BE2C (cell line): ENCODE measurements around the gene GOLGB1.

ENCODE experiments used
- DNase-seq: peaks from one replicate; pipeline ENCODE4 v3.0.0-alpha.2; 2020
- H3K27me3 ChIP-seq: fragments of 250-450 bp; sonication (Bioruptor Pico); 2 replicates; pipeline ENCODE4 v1.5.1; 2020; ENCODE audit warnings: mild to moderate bottlenecking
- H3K36me3 ChIP-seq: fragments of 250-450 bp; sonication (Bioruptor Pico); 2 replicates; pipeline ENCODE4 v1.5.1; 2020; ENCODE audit warnings: mild to moderate bottlenecking
- H3K4me1 ChIP-seq: fragments of 250-450 bp; sonication (Bioruptor Pico); 2 replicates; pipeline ENCODE4 v1.5.1; 2020
- H3K4me3 ChIP-seq: 2 replicates; pipeline ENCODE4 v1.5.1; 2011; ENCODE audit warnings: low read depth, low read length
- H3K9me3 ChIP-seq: fragments of 250-450 bp; sonication (Bioruptor Pico); 2 replicates; pipeline ENCODE4 v1.5.1; 2020
- CTCF ChIP-seq: IDR thresholded peaks from 2 replicates; pipeline ENCODE4 v1.5.1; 2012; ENCODE audit warnings: mild to moderate bottlenecking, low read depth, low read length

GOLGB1 gene

GRCh38 chr3:121720163-121720562, 29.4 kb downstream of the GOLGB1 start:
- no peak for TF ChIP-seq CTCF
- no peaks in the 10 kb centered on the region for H3K4me1 ChIP-seq
- no peak overlapping the region for H3K4me3 ChIP-seq
- DNase-seq: no peak
- no peaks in the 10 kb centered on the region for H3K9me3 ChIP-seq
- H3K36me3 ChIP-seq: peaks cover 8% of the 10 kb centered on the region
- no peaks in the 10 kb centered on the region for H3K27me3 ChIP-seq

- Histone ChIP-seq H3K36me3 (peaks cover 8% of the 10 kb centered on the region), H3K4me1 (no peaks in the 10 kb centered on the region), H3K27me3 (no peaks in the 10 kb centered on the region), H3K4me3 (no peak overlapping the region), H3K9me3 (no peaks in the 10 kb centered on the region)
- TF ChIP-seq CTCF: no peak
- no peak for DNase-seq
These were observed 30.1 kb downstream of the GOLGB1 start for GRCh38 chr3:121719423-121719822.

- H3K27me3 ChIP-seq: no peaks in the 10 kb centered on the region
- H3K4me1 ChIP-seq: no peaks in the 10 kb centered on the region
- peaks cover 5% of the 10 kb centered on the region for H3K36me3 ChIP-seq
- TF ChIP-seq CTCF: no peak
- H3K4me3 ChIP-seq: no peak overlapping the region
- H3K9me3 ChIP-seq: no peaks in the 10 kb centered on the region
- no peak for DNase-seq
These were observed 31.2 kb downstream of the GOLGB1 start for GRCh38 chr3:121718205-121718846.

- H3K36me3 ChIP-seq: no peaks in the 10 kb centered on the region
- no peak for TF ChIP-seq CTCF
These were observed 39.2 kb downstream of the GOLGB1 start for GRCh38 chr3:121710347-121710746.

GRCh38 chr3:121707531-121708273, 41.8 kb downstream of the GOLGB1 start:
- Histone ChIP-seq H3K9me3 (no peaks in the 10 kb centered on the region), H3K27me3 (no peaks in the 10 kb centered on the region), H3K4me3 (no peak overlapping the region), H3K4me1 (no peaks in the 10 kb centered on the region), H3K36me3 (no peaks in the 10 kb centered on the region)
- no peak for DNase-seq
- TF ChIP-seq CTCF: no peak

More at GRCh38 chr3:121710347-121710746, 39.2 kb downstream of the GOLGB1 start:
- Histone ChIP-seq H3K4me1 (no peaks in the 10 kb centered on the region), H3K27me3 (no peaks in the 10 kb centered on the region), H3K9me3 (no peaks in the 10 kb centered on the region), H3K4me3 (no peak overlapping the region)
- DNase-seq: no peak

GRCh38 chr3:121705541-121705940, 44.0 kb downstream of the GOLGB1 start:
- H3K36me3 ChIP-seq: no peaks in the 10 kb centered on the region
- no peaks in the 10 kb centered on the region for H3K4me1 ChIP-seq
- H3K27me3 ChIP-seq: no peaks in the 10 kb centered on the region
- no peak overlapping the region for H3K4me3 ChIP-seq
- H3K9me3 ChIP-seq: no peaks in the 10 kb centered on the region
- no peak for TF ChIP-seq CTCF
- no peak for DNase-seq
